Mesothelial cell of epicardium (in vitro differentiated cells): ENCODE data around the gene ANKS4B. TPM values are rescaled to one million over a fixed set of nuclear protein-coding genes. Genes with fewer than 3 reads are reported as not detected.
"Not testable (repeated sequence)": the region's sequence is repeated elsewhere in the genome, so short reads cannot be mapped to it uniquely, and the experiment has no call there.

Experiments
- DNase-seq, 2 experiments: peaks; one replicate each; pipeline ENCODE4 v3.0.0; 2021; ENCODE audit warnings: low spot score in 2 of 2; ENCODE audit not compliant: unreplicated experiment in 2 of 2
- H3K27ac Mint-ChIP-seq: 2 replicates; pipeline ENCODE4 v1.8.0; 2021; ENCODE audit warnings: mixed read lengths
- H3K27me3 Mint-ChIP-seq: 2 replicates; pipeline ENCODE4 v1.8.0; 2021; ENCODE audit warnings: low read depth, mixed read lengths
- H3K36me3 Mint-ChIP-seq: 2 replicates; pipeline ENCODE4 v1.8.0; 2021; ENCODE audit warnings: mixed read lengths
- H3K4me1 Mint-ChIP-seq: 2 replicates; pipeline ENCODE4 v1.8.0; 2021; ENCODE audit warnings: mixed read lengths
- H3K4me3 Mint-ChIP-seq: 2 replicates; pipeline ENCODE4 v1.8.0; 2021; ENCODE audit warnings: mild to moderate bottlenecking, moderate library complexity, mixed read lengths
- H3K9me3 Mint-ChIP-seq: 2 replicates; pipeline ENCODE4 v1.8.0; 2021; ENCODE audit warnings: mixed read lengths
- total RNA-seq: library from RNA; stranded (reverse); gene quantifications from 3 replicates; pipeline ENCODE4 v1.2.1, GENCODE V29; 2021
- TF ChIP-seq, protein P1 (sequence below): fragments of 200-600 bp; sonication (generic); IDR thresholded peaks from one replicate; pipeline ENCODE4 v1.5.0; 2021; ENCODE audit warnings: antibody characterized with exemption; ENCODE audit not compliant: unreplicated experiment

ANKS4B gene
- total RNA-seq, 1 donor from 2014 or later: not detected

DNA sequence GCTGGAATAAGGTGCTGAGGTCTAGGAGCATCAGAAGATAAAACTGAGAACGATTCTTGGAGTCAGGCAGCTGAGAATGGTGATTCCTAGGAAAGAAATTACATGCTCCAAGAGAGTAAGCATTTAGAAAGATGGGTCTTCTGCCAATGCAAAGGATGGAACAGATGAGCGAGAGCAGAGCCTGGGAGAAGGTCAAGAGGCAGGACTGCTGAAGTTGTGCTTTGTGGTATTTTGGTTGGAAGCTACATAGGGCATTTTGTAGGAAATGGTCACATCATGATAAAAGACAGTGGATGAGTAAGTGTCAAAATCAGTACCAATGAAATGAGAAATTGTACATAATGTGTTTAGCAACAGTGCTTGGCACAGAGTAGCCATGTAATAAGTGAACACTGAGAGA lies 46.0 kb downstream of the ANKS4B start:
- H3K4me3 Mint-ChIP-seq: no peak overlapping the region
- no peak overlapping the region for H3K27ac Mint-ChIP-seq
- no peaks in the 10 kb centered on the region for H3K36me3 Mint-ChIP-seq
- peaks cover 5% of the 10 kb centered on the region for H3K4me1 Mint-ChIP-seq
- peaks cover 80% of the 10 kb centered on the region for H3K27me3 Mint-ChIP-seq
- TF ChIP-seq, protein P1, sequence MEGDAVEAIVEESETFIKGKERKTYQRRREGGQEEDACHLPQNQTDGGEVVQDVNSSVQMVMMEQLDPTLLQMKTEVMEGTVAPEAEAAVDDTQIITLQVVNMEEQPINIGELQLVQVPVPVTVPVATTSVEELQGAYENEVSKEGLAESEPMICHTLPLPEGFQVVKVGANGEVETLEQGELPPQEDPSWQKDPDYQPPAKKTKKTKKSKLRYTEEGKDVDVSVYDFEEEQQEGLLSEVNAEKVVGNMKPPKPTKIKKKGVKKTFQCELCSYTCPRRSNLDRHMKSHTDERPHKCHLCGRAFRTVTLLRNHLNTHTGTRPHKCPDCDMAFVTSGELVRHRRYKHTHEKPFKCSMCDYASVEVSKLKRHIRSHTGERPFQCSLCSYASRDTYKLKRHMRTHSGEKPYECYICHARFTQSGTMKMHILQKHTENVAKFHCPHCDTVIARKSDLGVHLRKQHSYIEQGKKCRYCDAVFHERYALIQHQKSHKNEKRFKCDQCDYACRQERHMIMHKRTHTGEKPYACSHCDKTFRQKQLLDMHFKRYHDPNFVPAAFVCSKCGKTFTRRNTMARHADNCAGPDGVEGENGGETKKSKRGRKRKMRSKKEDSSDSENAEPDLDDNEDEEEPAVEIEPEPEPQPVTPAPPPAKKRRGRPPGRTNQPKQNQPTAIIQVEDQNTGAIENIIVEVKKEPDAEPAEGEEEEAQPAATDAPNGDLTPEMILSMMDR: no peak
- H3K9me3 Mint-ChIP-seq: peaks cover 7% of the 10 kb centered on the region
- DNase-seq: no peak

DNA sequence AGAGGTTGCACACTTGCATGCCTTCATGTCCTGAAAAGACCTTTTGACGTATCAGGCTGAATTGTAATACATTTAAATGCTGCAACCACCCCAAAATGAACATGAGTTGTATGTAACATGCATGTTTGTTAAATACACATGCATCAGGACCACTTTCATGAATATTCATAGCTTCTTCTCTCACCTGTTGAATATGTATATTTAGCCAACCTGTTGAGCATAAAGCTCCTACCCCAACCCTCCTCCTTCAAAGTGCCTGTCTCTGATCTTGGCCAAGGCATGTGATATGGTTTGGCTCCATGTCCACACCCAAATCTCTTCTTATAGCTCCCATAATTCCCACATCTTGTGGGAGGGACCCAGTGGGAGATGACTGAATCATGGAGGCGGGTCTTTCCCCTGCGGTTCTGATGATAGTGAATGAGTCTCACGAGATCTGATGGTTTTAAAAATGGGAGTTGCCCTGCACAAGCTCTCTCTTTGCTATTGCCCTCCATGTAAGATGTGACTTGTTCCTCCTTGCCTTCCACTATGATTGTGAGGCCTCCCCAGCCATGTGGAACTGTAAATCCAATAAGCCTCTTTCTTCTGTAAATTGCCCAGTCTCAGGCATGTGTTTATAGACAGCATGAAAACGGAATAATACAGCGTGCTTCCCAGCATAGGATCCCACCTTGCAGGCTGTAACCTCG lies 48.3 kb downstream of the ANKS4B start:
- TF ChIP-seq, protein P1: no peak
- Mint-ChIP-seq H3K4me3 (no peak overlapping the region), H3K9me3 (peaks cover 7% of the 10 kb centered on the region), H3K36me3 (no peaks in the 10 kb centered on the region), H3K4me1 (peaks cover 6% of the 10 kb centered on the region), H3K27me3 (peaks cover 65% of the 10 kb centered on the region), H3K27ac (no peak overlapping the region)
- DNase-seq: no peak

DNA sequence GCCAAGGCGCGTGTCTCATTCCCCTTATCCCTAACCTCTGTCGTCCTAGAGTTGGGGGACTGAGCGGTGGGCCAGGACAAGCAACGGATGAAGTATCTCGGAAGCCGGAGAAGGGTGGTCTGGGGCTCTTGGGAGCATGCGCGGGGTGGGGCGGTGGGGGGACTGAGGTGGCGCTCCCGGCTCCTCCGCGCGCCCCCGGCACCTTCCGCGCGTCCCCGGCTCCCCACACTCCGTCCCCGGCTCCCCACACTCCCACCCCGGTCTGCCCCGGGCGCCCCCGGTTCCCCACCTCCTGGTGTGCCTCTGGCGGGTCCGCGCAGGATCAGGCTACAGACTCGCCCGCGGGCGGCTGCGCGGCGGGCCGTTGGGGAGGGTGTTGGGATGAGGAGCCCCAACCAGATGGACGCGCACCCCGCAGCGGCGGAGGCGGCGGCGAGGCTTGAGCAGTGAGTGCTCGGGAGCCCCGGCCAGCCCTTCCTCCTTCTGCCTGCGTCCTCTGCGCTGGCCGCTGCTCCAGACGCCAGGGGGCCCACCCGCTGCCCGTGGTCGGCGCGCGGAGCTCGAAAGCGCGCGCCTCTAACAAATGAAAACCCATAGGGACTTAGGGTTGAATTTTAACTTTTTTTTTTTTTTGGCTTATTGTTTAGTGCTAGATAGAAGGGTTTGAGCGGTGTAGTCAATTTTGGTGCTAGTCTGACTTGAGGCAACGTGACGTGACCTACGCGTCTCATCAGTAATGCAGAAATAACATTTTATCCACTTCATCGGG lies 50.2 kb downstream of the ANKS4B start:
- DNase-seq: peak; percentile 54 to 75
- peak overlapping the region; percentile 76 for H3K4me3 Mint-ChIP-seq
- H3K27me3 Mint-ChIP-seq: peaks cover 47% of the 10 kb centered on the region
- TF ChIP-seq, protein P1: peak; percentile 38
- no peaks in the 10 kb centered on the region for H3K36me3 Mint-ChIP-seq
- H3K4me1 Mint-ChIP-seq: peaks cover 3% of the 10 kb centered on the region
- H3K9me3 Mint-ChIP-seq: peaks cover 7% of the 10 kb centered on the region
- no peak overlapping the region for H3K27ac Mint-ChIP-seq

DNA sequence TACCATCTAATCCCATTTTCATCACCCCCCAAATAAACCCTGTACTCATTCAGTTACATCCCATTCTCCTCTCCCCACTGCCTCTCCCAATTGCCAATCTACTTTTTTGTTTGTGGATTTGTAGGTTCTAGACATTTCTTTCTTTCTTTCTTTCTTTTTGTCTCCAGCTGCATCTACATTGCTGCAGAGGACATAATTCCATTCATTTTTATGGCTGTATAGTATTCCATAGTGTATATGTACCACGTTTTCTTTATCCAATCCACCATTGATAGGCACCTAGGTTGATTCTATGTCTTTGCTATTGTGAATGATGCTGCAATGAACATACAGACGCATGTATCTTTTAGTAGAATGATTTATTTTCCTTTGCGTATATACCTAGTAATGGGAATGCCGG lies 50.9 kb downstream of the ANKS4B start:
- peaks cover 40% of the 10 kb centered on the region for H3K27me3 Mint-ChIP-seq
- DNase-seq: no peak
- H3K9me3 Mint-ChIP-seq: peaks cover 15% of the 10 kb centered on the region
- peak overlapping the region; percentile 76 for H3K4me3 Mint-ChIP-seq
- no peaks in the 10 kb centered on the region for H3K36me3 Mint-ChIP-seq
- TF ChIP-seq, protein P1: no peak
- H3K4me1 Mint-ChIP-seq: peaks cover 3% of the 10 kb centered on the region
- no peak overlapping the region for H3K27ac Mint-ChIP-seq

DNA sequence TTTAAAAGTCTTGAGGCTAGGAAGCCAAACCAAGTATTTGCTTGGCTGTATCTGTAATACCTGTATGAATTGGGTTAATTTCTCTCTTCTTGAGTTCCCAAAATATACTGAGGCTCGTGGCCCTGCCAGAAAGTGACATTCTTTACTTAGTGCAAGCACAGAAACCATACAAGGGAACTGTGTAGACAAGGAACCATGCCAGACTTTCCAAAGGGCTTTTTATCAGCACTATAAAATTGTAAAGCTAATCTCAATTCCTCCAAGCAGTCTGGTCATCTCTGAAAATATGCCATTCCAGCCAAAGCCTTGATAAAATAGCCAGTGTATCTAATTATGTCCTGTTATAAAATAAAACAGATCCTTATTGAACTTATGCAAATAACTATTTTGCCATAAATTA lies 51.8 kb downstream of the ANKS4B start:
- TF ChIP-seq, protein P1: no peak
- Mint-ChIP-seq H3K27ac (no peak overlapping the region), H3K9me3 (peaks cover 15% of the 10 kb centered on the region), H3K36me3 (no peaks in the 10 kb centered on the region), H3K27me3 (peaks cover 35% of the 10 kb centered on the region), H3K4me1 (peaks cover 3% of the 10 kb centered on the region), H3K4me3 (no peak overlapping the region)
- no peak for DNase-seq

DNA sequence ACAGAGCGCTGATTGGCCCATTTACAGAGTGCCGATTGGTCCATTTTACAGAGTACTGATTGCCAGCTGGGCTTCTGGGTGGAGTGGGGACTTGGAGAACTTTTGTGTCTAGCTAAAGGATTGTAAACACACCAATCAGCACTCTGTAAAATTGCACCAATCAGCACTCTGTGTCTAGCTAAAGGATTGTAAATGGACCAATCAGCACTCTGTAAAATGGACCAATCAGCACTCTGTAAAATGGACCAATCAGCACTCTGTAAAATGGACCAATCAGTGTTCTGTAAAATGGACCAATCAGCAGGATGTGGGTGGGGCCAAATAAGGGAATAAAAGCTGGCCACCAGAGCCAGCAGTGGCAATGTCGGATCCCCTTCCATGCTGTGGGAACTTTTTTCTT lies 56.3 kb downstream of the ANKS4B start:
- peaks cover 45% of the 10 kb centered on the region for H3K27me3 Mint-ChIP-seq
- not testable (repeated sequence) for DNase-seq, H3K9me3 Mint-ChIP-seq, H3K4me3 Mint-ChIP-seq, H3K27ac Mint-ChIP-seq, H3K4me1 Mint-ChIP-seq, H3K36me3 Mint-ChIP-seq
